Measurements from ENCODE around the gene DNAJC7.
A peak's percentile ranks its signal among the peaks of the same experiment; 100 is the strongest.

Gene DNAJC7

DNA sequence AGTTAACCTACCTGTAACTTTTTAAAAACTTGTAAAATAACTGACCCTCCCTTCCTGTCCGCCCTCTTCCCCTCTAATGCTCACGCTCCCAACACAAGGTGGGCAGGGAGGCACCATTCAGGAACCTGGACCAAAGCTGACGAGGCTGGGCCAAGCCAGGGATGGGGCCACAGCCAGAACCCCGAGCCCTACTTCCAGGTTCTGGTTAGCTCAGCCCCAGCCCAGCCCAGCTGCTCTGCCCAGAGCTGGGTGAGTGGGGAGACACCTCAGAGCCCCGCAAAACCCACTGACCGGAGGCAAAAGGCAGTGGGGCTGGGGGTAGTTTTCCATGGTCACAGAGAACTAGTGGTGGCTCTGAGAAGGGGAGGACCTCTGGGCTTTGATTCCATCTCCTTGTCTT is 43.2 kb downstream of the DNAJC7 start:
- DNase-seq = no peak

DNA sequence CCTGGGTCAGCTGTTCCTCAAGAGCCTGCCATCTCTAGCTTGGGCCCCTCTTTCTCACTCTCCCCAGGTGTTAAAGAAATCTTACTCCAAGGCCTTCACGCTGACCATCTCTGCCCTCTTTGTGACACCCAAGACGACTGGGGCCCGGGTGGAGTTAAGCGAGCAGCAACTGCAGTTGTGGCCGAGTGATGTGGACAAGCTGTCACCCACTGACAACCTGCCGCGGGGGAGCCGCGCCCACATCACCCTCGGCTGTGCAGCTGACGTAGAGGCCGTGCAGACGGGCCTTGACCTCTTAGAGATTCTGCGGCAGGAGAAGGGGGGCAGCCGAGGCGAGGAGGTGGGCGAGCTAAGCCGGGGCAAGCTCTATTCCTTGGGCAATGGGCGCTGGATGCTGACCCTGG is 43.8 kb downstream of the DNAJC7 start:
- DNase-seq = no peak

DNA sequence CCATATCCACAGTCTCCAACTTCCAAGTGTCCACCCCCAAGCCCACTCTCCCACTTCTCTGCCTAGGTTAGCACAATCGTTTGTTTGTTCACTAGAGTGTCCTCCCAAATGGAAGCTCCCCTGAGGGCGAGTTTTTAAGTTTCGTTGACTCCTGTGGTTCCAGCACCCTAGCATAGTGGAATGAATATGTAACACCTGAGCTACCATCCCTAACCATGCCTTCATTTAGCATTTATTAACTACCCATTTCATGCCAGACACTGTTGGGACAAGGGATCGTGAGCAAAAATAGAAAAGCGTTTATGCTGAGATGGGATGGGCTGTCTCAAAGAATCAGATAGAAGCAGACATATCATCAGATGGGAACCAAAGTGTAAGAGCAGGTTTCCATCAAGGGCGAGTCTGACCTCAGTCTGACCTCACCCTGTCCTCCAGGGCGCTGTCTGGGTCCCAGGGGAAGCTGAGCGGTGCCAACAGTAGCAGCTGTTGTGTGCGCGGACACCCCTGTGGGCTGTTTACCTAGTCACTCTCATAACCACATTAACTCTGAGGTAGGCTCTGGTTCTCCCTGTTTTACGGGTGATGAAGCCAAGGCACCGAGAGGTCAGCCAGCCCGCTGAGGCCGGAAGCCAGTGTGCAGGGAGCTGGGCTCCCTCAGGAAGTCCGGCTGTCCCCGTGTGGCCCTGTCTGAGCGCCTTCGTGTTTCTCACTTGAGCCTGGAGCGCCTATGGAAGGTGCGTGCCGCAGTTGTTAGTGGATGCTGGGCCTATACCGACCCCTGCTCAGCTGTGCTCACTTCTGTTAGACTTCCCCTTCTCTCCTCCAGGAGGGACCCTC is 44.5 kb downstream of the DNAJC7 start:
- DNase-seq = no peak

DNA sequence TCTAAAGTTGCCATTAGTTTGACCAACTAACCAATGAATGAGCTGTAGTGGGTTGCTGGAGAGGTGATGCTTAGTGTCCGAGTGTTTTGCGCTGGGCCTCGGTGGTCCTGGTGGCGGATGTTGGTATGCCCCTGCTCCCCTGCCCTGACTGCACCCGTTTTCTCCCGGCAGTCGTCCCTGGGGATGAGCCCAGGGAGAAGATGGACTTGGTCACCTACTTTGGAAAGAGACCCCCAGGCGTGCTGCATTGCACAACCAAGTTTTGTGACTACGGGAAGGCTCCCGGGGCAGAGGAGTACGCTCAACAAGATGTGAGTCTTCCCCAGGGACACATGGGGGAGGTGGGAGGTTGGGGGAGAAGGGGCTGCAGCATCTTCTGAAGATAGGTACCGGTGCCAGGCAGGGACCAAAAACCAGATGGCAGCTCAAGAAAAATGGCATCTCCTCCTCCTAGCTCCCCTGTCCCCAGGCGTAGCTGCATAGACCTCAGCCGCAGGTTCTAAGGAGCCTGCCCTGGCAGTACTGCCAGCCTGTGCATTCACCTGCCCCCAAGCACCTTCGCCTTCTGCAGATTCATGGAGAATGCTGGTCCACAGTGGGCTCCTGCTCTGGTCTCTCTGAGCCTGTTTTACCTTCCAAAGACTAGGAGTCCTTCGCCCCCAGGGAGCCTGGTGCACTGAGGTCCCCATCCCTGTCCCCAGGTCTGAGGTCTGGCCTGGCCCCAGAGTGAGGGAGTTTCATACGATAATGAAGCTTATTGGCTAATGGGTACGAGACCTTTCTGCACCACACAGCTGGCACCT is 45.3 kb downstream of the DNAJC7 start:
- no peak for DNase-seq

GRCh38 chr17:41970901-41971331 is 46.3 kb downstream of the DNAJC7 start:
- no peak for DNase-seq

DNA sequence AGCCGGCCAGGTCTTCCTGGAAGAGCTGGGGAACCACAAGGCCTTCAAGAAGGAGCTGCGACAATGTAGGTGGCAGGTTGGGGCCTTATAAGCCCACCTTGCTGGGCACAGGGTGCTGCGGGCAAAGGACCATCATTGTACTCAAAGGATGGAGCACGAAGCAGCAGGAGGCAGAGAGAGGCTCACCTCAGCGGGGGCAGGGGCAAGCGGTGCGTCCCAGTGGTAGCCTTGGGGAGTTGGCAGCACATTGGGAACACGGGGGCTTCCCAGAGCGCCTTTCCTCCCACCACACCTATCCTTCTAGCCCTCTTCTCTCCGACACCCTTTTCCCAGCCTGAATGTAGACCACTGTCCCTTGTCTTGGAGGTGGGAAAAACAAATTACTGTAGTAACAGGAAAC is 48.6 kb downstream of the DNAJC7 start:
- no peak for DNase-seq

GRCh38 chr17:41967921-41968578 is 49.2 kb downstream of the DNAJC7 start:
- DNase-seq = no peak

DNA sequence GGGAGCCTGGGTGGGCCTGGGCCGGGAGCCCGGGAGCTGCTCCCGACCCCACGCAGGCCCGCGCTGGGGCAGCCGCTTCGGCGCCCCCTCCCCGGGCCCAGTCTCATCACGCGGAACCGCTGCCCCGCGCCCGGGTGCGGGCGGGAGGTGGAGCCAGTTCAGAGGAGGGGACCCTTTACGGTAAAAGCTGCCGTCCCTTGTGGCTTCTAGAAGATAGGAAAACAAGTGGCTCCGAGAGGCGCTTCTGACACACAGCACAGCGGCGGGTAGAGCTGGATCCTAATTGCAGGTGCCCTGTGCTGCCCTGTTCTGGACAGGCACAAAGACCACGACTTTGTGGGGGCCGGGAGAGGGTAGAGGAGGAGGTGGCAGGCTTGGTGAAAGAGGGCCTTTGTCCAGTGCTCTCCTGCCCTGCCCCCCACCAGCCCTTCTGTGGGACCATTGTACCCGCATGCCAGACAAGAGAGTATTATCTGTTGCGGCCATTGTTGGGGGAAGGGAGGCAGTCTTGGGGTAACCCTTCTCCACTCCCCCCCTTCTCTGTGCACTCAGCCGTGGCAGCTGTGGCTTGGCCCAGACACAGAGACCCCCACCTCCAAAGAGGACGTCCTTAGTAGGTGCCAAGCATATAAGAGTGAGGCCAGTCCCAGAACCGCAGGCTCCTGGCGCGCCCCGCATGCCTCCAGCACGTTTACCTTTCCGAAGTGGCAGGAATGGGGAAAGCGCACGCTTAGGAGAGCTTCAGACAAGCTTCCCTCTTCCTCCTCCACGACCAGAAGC is 49.9 kb downstream of the DNAJC7 start:
- no peak for DNase-seq

DNA sequence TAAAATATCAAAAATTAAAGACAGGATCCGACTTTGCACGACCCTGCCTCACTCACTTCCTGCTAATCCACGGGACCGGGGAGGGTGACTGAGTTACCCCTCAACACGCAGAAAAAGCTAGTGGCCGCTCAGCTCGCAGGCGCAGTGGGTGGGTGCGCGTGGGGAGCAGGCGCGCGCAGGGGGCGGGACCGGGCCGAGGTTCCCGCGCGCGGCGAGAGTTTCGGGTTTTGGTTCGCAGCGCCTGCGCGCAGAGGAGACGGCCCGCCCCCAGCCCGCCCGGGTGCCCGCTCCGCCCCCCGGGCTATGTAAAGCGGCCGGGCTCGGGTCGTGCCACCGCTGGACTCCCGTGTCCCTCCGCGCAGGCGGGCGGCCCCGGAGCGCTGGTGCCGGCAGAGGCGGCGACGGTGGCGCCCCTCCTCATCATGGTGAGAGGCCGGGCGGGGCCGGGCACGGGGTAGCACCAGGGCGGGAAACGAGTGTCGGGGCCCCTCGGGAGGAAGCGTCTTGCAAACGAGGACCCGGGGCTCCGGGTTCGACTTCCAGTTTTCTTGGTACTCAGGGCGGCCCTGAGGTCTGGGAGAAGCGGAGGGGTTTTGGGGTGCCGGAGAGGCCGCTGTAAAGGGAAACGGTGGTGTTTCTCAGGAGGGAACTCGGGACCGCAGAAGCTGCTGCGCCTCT is 50.6 kb downstream of the DNAJC7 start, which contains the start of gene CNP:
Gene CNP, plus strand, starts transcription at position 333 of the 678 bp plus-strand sequence. Its CDS starts 90 bp downstream, at position 423.
- DNase-seq = peak; percentile 92

DNA sequence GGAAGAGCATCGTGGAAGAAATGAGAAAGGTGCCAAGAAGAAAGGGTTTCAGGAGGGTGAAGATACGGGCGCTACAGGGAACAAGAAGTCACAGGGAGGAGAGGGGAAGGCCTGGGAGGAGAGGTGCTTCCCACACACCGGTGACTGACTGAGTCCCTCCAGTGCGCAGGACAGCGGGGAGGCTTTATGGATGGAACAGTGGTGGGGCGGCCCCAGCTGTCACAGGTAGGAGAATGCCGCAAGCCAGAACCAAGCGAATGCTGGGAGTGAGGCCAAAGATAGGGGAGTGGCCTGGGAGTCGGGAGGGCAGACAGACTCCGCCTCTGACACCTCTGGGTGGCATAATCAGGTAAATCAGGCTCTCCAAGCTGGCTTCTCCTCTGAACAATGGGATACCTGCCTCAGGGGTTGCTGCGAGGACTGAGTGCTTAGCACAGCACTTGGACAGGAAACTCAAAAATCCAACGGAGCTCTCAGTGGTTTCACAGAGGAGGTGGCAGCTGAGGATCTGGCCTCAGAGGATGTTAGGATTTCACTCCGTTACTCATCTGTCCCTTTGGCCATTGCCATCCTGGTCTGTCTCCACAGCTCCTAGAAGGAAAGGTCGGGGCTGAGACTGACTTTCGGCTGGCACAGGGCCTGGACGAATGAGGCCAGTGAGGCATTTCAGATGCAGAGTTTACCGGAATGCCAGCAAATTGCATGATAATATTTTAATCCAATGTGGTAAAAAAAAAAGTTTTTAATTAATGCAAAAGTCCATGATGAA is 51.4 kb downstream of the DNAJC7 start:
- DNase-seq = no peak

GRCh38 chr17:41962768-41963434 is 54.3 kb downstream of the DNAJC7 start:
- DNase-seq = peak; percentile 85

DNA sequence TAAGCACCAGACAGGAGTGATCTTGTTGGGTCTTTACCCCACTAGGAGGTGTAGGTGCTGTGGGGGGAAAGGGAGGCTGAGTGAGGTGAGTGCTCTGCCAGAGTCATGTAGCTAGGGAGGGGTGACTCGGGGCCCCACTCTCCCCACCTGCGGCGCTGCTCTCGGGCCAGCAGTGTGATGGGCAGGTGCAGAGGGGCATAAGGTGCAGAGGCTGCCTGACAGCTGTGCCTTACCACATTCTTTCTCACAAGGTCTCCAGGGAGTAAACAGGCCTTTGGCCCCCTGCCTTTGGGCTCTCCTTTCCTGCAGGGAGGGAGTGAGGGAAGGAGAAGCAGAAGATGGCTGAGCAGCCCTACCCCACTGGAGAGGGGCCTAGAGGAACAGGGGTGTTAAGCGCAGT is 55.1 kb downstream of the DNAJC7 start:
- no peak for DNase-seq

- peak; percentile 49 for DNase-seq
Measured at GRCh38 chr17:41959336-41960095, 57.7 kb downstream of the DNAJC7 start.

DNA sequence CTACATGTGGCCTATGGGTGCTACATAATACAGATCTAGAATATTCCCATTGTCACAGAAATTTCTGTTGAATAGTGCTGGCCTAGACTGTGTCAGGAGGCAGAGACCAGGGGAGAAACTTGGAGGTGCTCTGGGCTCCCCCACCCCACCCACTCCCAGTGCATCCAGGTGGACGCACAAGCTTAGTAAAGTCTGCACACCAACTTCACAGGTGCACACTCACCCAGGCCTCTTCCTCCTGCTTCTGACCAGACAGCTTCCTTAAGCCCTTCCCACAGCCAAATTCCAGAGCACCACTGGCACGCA is 58.3 kb downstream of the DNAJC7 start:
- DNase-seq = no peak

DNA sequence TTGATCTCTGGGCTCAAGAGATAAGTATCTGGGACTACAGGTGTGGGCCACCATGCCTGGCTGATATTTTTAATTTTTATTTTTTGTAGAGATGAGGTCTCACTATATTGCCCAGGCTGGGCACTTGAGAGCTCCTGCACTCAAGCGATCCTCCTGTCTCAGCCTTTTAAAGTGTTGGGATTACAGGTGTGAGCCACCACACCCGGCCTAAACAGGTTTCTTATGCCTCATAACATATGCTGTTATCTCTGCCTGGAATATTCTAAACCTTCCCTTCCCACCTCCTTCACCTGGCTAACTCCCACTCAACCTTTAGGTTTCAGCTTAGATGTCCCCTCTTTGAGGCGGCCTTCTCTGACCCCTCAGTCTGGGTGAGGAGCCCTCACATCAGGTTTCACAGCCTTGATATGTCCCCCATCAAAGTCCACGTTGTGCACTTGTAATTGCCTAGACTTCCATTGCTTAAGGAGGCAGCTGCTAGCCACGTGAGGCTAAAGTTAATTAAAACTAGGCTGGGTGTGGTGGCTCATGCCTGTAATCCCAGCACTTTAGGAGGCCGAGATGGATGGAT is 59.3 kb downstream of the DNAJC7 start:
- no peak for DNase-seq

DNA sequence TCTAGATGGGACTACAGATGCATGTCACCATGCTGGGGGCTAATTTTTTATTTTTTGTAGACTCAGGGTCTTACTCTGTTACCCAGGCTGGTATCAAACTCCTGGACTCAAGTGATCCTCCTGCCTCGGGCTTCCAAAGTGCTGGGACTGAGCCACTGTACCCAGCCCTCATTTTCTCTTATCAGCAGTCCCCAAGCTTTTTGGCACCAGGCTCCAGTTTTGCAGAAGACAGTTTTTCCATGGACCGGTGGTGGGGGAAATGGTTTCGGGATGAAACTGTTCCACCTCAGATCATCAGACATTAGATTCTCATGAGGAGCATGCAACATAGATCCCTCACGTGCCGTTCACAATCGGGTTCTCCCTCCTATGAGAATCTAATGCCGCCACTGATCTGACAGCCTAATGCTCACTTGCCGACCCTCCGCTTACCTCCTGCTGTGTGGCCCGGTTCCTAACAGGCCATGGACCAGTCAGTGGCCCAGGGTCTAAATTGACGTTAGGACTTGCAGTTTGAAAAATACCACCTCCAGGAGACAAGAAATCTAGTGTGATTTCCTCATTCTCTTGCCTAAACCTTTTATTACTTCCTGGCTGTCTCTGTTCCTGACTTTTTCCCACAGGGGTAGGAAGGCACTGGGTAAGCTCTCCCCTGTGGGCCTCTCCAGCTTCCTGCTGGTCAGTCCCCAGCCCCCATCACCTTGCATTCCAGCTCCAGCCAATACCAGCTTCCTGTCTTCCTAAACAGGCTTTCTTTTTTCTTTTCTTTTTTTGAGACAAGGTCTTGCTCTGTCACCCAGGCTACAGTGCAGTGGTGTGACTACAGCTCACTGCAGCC is 60.0 kb downstream of the DNAJC7 start:
- no peak for DNase-seq

DNA sequence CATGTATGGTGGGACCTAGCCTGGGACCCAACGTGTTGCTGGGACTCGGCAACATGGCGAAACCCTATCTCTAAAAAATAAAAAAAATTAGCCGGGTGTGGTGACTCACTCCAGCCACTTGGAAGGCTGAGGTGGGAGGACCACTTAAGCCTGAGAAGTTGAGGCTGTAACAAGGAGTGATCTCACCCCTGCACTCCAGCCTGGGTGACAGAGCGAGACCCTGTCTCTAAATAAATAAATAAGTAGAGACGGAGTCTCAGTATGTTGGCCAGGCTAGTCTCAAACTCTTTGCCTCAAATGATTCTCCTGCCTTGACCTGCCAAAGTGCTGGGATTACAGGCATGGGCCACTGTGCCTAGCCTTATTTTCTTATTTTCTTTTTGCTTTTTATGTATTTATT is 60.7 kb downstream of the DNAJC7 start:
- DNase-seq = no peak

- DNase-seq = no peak
Measured at GRCh38 chr17:41948762-41949460, 68.3 kb downstream of the DNAJC7 start.
